ENCODE data around the gene MAD2L2. TPM values are rescaled to one million over a fixed set of nuclear protein-coding genes. Genes with fewer than 3 reads are reported as not detected.
"Not testable (repeated sequence)": the region's sequence is repeated elsewhere in the genome, so short reads cannot be mapped to it uniquely, and the experiment has no call there.

MAD2L2 gene
- total RNA-seq, 1 donor from 2014 or later = 20.1 TPM

DNA sequence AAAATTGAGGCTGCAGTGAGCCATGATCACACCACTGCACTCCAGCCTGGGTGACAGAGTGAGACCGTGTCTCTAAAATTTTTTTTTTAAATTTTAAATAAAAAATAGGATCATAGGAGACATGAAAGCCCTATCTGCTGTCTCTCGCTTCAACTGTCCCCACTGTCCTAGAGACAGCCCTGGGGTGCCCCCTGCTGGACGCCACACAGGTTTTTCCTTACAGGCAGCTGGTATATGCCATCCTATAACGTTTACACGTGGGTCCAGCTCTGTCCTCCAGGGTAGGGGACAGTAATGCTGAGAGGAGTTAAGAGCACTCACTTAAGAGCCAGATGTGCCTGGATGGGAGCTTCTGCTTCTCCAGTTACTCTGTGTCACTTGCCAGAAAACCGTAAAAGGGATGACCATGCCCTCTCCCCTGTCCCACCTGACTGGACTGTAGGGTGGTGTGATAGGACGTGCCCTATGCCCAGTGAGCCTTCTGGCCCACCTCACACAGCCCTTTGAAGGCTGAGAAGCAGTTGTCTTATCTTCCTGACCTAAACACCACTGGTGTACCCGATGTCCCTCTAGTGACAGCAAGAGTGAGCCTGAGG, 35.2 kb downstream of the MAD2L2 start:
- peak; percentile 87 for DNase-seq (ENCODE audit: missing footprints)
- ATAC-seq = peak; percentile 36
- intact Hi-C loops (cut with DNase I) = no loop called here

DNA sequence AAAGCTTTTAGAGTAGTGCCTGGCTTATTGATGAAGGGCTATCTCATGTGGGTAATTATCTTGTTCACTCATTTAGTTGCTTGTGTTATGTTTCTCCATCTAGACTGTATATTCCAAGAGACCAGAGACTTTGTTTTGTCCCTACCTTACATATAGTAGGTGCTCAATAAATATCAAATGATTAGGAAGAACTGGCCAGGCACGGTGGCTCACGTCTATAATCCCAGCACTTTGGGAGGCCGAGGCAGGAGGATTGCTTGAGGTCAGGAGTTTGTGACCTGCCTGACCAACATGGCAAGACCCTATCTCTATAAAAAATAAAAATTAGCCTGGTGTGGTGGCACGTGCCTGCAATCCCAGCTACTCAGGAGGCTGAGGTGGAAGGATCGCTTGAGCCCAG, 35.7 kb downstream of the MAD2L2 start:
- intact Hi-C loops (cut with DNase I) = no loop called here
- ATAC-seq (no peak), DNase-seq (ENCODE audit: missing footprints) (no peak)

- no peak for DNase-seq (ENCODE audit: missing footprints)
- ATAC-seq = no peak
- intact Hi-C loops (cut with DNase I) = loop anchor here (2.0 kb wide), 3 partner anchors 165 to 403 kb away; partner anchors contain the start of gene DISP3
Measured at GRCh38 chr1:11643782-11644181, 37.2 kb downstream of the MAD2L2 start.

DNA sequence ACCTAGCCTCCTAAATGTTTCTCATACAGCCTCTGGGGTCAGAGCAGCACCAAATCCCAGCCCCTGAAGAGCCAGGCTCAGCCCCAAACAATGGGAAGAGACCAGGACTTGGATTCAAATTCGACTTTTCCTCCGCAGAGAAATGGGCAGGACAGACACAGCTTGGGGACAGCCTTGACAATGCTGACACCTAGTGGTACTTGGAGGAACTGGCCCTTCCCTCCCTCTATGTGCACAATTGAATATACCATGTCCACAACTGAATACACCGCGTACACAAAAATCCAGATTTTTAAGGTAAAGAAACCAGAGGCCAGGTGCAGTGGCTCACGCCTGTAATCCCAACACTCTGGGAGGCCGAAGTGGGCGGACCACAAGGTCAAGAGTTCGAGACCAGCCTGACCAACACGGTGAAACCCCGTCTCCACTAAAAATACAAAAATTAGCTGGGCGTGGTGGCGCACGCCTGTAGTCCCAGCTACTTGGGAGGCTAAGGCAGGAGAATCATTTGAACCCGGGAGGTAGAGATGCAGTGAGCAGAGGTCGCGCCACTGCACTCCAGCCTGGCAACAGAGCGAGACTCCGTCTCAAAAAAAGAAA, 38.4 kb downstream of the MAD2L2 start:
- DNase-seq (ENCODE audit: missing footprints) = not testable (repeated sequence)
- intact Hi-C loops (cut with DNase I) = loop anchor here (1.0 to 2.0 kb wide), 4 partner anchors 164 to 605 kb away; partner anchors contain the start of gene DISP3
- peak; percentile 75 for ATAC-seq

GRCh38 chr1:11641776-11642305, 39.1 kb downstream of the MAD2L2 start:
- intact Hi-C loops (cut with DNase I) = loop anchor here (1.0 to 2.0 kb wide), 4 partner anchors 163 to 605 kb away; partner anchors contain the start of gene DISP3
- ATAC-seq (no peak), DNase-seq (ENCODE audit: missing footprints) (no peak)

DNA sequence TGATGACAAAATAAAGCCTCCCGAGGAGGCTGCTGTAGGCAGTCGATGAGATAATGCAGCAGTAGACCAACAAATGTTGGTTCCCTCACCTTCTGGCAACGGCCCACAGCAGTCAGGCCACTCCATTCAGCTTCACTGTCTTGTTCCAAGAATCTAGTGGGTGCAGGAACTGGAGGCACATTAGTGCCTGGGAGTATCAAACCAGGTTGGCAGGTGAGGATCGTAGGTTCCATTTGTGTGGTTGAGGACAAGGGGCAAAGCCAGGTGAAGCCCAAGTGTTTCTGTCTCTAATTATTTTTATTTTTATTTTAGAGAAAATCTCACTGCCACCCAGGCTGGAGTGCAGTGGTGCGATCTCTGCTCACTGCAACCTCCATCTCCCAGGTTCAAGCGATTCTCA, 40.0 kb downstream of the MAD2L2 start:
- ATAC-seq = no peak
- intact Hi-C loops (cut with DNase I) = no loop called here
- no peak for DNase-seq (ENCODE audit: missing footprints)

GRCh38 chr1:11640101-11640500, 40.8 kb downstream of the MAD2L2 start:
- intact Hi-C loops (cut with DNase I) = no loop called here
- no peak for ATAC-seq
- no peak for DNase-seq (ENCODE audit: missing footprints)

GRCh38 chr1:11639372-11639771, 41.6 kb downstream of the MAD2L2 start:
- intact Hi-C loops (cut with DNase I) = no loop called here

GRCh38 chr1:11638121-11638520, 42.8 kb downstream of the MAD2L2 start:
- ATAC-seq = no peak
- DNase-seq (ENCODE audit: missing footprints) = no peak
- intact Hi-C loops (cut with DNase I) = no loop called here

More at GRCh38 chr1:11639372-11639771, 41.6 kb downstream of the MAD2L2 start:
- DNase-seq (ENCODE audit: missing footprints) (no peak), ATAC-seq (no peak)

- no peak for DNase-seq (ENCODE audit: missing footprints)
- intact Hi-C loops (cut with DNase I) = no loop called here
- no peak for ATAC-seq
Measured at GRCh38 chr1:11634365-11635192, 46.4 kb downstream of the MAD2L2 start.

DNA sequence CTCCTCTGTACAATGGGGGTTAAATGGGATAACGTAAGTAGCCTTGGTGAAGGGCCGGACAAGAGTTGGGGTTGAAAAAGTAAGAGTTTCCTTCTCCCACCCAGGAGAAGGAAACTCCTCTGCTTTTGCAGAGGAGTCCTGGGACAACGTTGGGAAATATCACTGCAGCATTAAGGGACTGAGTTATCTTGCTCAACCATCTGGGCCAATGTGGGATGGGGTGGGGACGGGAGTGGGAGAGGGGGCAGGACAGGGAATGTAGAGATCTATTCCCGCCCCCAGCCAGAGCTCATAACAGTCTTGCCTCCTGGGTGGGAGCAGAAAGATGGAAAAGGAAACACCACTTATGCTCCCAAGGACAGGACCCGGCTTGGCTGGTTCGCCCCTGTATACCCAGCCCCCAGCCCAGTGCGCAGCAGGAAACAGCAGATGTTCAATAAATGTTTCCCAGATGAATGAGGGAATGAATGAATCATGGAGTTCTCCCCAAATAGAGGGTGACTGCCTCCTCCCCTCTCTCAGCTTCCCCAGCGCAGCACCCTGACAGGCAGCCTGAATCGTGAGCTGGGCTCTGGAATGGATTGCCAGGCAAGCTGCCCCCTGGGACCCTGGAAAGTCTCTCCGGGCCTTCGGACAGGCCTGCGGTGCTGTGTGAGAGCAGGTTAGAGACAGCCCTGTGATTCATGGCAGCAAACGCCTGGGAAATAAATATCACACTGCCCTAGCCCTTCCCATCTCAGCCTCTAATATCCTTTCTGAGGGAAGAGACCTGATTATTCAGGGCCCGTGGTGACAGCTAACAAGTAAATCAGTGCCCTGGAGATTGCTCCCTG, 51.5 kb downstream of the MAD2L2 start:
- intact Hi-C loops (cut with DNase I) = no loop called here
- ATAC-seq (no peak), DNase-seq (ENCODE audit: missing footprints) (no peak)

- DNase-seq (ENCODE audit: missing footprints) (no peak), ATAC-seq (no peak)
- intact Hi-C loops (cut with DNase I) = no loop called here
Measured at GRCh38 chr1:11628767-11629166, 52.2 kb downstream of the MAD2L2 start.

DNA sequence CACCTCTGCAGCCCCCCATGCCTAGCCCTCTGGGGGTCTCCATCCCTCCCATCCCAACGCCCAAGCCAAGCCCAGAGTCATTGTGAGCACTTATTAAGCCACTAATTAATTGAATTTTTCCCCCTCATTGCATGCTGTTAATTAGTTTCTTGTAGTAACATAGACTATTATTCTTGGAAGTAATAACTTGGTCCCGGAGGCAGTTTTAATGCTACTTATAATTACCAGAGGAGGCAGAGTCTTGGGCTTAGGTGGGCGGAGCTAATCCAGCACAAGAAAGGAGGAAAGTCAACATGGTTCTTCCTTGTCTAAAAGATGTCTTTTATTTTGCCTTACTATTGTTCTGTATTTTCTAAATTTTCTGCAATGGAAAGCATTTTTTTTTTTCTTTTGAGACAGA, 54.4 kb downstream of the MAD2L2 start:
- no peak for DNase-seq (ENCODE audit: missing footprints)
- intact Hi-C loops (cut with DNase I) = no loop called here
- ATAC-seq = no peak

Other genes with a start within 250 kb of the MAD2L2 start
- gene DISP3, start 202.0 kb downstream of the MAD2L2 start, total RNA-seq = 0.08 TPM
- 4.2 TPM for gene FBXO2, start 26.7 kb downstream of the MAD2L2 start, total RNA-seq
- 19.0 TPM for gene FBXO44, start 26.3 kb downstream of the MAD2L2 start, total RNA-seq
- gene FBXO6, start 16.9 kb downstream of the MAD2L2 start, total RNA-seq = 11.8 TPM
- gene DRAXIN, start 10.6 kb upstream of the MAD2L2 start, total RNA-seq = 0.03 TPM
- gene AGTRAP, start 55.0 kb upstream of the MAD2L2 start, total RNA-seq = 18.3 TPM
- 5.0 TPM for gene C1orf167, start 81.0 kb upstream of the MAD2L2 start, total RNA-seq
- 34.1 TPM for gene MTHFR, start 124.8 kb upstream of the MAD2L2 start, total RNA-seq
- 15.7 TPM for gene CLCN6, start 125.0 kb upstream of the MAD2L2 start, total RNA-seq
- gene NPPA, start 166.6 kb upstream of the MAD2L2 start, total RNA-seq = 8.2 TPM
- gene NPPB, start 177.8 kb upstream of the MAD2L2 start, total RNA-seq = 5.1 TPM
- gene KIAA2013, start 245.3 kb upstream of the MAD2L2 start, total RNA-seq = 32.5 TPM

Measured in Right ventricle myocardium inferior (tissue), 1 donor.